C1 segment of cervical spinal cord (tissue), 14 donors: Measurements from ENCODE around the gene CAND1.

Experiments
- DNase-seq, 14 donors: peaks; one replicate each; lab custom pipeline; 2025; lab: John Stamatoyannopoulos, UW

The CAND1 gene

DNA sequence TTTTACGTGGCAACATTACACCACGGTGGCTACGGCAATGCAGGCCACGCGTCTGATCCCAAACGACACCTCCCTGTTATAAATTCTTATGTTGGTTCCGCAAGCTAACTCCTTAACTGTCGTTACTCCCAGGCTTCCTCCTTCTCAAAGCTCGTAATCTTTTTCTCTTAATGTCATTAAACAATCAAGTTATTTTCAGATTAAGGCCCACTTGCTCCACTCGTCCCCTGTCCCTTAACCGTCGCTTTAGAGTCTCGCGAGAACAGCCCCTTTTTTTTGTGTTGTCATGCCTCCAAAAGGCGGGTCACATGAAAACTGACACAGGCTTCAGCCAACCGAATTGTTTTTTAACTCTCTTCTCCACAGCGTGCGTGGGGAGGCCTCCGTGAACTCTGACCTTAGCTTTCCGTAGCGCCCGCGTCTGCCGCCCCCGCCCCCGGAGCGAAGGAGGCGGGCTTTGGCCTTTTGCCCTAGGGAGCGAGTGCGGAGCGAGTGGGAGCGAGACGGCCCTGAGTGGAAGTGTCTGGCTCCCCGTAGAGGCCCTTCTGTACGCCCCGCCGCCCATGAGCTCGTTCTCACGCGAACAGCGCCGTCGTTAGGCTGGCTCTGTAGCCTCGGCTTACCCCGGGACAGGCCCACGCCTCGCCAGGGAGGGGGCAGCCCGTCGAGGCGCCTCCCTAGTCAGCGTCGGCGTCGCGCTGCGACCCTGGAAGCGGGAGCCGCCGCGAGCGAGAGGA, at the start of gene CAND1:
TSS of gene CAND1 (plus strand) at position 463 of the 737 bp plus-strand sequence. CDS start 360 bp downstream, outside the sequence.
- DNase-seq = peak; percentile 90 to 99 (median 98)

DNA sequence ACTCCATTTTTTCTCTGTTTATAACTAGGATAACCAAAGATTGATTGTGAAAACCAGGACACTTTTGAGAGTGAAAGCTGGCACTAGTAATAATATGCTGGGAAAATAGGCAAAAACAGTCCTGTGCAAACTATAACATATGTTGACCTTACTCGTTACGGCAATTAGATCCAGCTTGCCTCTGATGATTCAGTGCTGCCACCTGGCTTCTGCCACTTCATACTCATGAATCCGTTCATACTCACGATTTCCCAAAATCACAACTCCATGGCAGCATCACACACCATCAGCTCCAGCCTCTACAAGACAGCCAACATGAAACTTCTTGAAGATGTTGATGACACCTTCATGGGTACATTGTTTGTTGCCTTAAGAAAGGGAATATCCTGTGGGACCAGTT, 49.1 kb upstream of the CAND1 start:
- no peak for DNase-seq

DNA sequence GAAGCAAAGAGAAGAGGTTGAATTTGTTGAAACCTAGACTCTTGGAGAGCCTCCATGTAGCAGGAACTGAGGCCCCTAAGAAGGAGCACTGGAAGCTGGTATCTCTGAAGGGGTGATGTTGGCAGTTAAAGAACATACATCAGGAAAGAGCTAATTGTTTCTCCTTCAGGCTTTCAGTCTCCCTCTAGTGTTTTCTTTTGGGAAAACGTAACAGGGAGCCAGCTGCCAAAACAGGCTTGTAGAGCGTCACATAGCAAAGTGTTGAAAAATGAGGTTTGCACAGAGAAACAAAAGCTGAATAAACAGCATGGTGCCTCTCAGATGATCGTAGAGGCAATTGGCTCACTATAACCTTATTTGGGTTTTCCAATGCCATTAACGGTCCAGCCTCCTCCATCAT, 46.9 kb upstream of the CAND1 start:
- no peak for DNase-seq

DNA sequence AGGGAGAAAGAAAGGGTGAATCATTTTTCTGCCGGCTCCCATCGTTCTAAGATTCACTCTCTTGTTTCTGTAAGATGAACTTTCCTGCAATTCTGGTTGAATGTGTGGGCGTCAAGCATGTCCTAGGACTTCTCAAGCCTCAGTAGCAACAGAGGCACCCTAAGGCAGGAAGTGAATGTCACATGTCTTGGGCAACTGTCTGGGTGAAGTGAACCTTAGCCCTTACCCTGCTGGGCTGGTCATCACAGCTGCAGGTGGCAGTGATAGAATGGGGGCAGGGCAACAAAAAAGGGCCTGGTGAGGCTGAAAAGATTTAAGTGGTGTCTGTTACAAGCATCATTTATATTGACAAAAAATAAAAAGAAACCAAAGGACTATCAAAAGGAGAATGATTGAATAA, 45.9 kb upstream of the CAND1 start:
- DNase-seq = no peak

DNA sequence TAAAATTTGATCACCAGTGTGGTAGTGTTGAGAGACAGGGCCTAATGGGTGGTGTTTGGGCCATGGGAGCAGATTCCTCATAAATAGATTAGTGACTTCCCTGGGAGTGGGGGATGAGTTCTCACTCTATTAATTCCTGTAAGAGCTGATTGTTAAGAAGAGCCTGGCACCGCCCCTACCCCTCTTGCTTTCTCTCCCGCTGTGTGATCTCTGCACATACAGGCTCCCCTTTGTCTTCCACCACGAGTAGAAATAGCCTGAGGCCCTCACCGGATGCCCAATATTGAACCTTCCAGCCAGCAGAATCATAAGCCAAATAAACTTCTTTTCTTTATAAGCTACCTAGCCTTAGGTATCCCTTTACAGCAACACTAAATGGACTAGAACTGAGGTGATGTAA, 31.9 kb upstream of the CAND1 start:
- no peak for DNase-seq

DNA sequence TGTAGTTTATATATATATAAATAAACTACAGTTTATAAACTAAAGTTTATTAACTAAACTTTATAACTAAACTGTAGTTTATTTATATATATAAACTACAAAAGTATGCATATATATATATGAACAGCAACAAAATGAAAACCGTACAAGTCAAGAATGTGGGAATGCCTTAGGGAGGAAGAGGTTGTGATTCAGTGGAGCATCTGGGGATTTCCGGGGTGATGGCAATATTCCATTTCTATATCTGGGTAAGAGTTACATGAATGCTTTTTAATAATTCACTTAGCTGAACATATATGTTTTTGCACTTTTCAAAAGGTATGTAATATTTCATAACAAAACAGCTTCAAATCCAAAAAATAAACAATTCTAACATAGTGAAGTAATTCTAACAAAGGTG, 30.1 kb upstream of the CAND1 start:
- DNase-seq = no peak

DNA sequence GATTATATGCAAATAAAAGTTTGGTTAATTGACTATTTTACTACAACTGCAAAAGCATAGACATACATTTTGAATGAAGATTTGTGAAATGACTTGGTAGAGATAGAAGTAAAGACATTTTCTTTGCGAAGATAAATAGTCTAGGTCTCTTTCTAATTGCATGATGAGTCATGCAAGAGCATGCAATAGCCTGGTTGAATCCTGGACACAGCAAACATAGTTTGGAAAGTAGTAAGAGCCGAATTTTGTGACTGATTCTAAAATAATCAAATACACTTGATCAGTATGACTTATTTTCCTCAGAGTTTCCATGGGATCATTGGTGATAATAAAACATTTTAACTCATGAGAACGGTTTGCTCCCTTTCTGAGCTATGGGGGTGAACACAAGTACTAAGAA, 27.7 kb upstream of the CAND1 start:
- no peak for DNase-seq

DNA sequence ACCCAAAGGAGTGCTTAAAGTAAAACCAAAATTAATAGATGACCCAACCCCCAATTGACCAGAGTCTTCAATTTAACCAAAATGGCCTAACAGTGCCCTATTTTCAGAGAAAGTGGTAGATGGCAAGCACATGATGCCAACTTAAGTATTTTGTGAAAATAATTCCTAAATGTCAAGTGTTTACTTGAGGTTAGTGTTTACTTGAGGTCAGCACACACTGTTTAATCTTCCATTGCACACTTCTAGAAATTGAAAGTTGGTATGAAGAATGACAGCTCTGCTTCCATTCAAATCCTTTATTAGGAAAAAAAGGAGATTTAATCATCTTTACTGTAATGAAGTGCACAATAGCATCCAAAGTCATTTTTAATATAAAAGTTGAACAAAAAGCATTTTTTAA, 25.9 kb upstream of the CAND1 start:
- no peak for DNase-seq

DNA sequence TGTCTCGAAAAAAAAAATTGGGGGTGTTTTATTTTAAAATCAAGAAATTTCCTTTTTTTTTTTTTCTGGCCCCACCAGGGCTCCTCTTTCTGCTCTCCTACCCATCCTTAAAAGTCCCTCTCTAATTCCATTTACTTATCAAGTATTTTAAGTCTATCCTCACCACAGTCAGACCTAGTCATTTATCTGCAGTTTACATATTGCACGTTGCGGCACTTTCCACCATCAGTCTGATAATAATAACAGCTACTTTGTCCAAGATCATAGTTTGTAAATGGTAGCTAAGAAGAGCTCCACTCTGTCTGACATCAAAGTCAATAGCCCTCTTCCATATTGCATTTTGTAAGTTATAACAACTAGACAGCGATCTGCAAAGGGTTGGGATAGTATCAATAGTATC, 23.6 kb upstream of the CAND1 start:
- DNase-seq = no peak

DNA sequence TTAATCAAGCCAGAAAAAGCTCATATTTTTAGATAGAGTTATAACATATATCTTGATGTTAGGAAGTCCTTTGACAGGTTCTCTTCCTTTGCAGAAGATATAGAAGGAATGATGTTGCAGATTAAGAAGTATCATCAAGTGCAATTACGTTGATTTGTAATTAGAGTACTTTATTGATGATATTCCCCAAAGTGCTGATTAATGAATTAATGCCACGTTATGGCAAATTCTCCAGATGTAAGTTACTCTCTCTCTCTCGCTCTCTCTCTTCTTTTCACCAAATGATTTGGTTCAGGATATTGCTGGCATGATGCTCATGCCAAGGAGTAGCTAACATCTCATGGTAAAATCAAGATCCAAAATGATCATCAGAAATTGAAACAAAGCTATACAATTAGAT, 18.1 kb upstream of the CAND1 start:
- no peak for DNase-seq

DNA sequence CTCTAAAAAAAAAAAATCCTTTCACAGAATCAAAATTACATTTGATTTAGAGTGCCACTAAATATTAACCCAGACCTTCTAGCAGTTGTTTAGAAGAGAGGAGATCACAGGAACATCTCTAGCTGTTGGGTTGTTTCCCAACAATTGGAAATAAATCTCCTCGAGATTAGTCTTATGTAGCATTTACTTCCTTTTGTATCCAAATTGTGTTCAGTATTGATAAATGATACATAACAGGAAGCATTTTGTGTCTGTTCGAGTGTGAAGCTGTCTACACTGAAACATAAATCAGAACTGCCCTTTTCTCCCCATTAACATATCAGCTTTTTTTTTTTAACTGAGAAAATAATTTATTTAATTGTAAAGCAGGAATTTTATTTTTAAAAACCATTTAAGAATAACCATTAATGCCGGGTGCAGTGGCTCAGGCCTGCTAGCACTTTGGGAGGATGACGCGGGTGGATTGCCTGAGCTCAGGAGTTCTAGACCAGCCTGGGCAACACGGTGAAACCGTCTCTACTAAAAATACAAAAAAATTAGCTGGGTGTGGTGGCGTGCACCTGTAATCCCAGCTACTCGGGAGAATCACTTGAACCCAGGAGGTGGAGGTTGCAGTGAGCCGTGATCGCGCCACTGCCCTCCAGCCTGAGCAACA, 14.7 kb upstream of the CAND1 start:
- DNase-seq = no peak

DNA sequence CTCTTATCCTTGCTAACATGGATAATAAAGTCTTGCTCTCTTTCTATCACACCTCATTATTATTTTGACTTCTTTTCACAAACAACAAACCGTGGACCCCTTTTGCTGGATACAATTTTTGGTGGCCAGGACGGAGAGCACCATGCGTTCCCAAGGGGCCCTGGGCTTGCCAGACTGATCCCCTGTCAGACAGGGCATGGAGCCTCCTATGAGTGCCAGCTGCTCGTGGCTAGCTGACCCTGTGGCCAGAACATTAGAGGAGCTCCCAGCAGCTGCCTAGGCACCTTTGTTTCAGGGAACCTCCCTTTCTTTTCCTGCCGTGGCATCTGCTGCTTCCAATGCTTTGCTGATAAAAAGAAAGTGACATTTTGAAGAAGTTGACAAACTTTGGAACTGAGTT, 12.5 kb upstream of the CAND1 start:
- no peak for DNase-seq

DNA sequence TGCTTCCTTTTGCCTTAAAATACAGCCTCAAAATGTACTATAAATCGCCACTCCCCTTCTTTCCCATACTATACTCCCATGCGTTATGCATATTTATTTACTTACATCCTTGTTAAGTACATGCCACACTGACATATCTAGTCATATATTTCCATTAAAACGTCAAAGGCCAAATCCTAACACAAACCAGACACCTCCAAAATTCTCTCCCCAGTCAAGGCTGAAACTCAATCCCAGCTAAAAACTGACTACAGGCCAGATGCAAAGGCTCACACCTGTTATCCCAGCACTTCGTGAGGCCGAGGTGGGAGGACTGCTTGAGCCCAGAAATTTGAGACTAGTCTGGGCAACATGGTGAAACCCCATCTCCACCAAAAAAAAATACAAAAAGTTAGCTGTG, 5.7 kb upstream of the CAND1 start:
- DNase-seq = no peak

DNA sequence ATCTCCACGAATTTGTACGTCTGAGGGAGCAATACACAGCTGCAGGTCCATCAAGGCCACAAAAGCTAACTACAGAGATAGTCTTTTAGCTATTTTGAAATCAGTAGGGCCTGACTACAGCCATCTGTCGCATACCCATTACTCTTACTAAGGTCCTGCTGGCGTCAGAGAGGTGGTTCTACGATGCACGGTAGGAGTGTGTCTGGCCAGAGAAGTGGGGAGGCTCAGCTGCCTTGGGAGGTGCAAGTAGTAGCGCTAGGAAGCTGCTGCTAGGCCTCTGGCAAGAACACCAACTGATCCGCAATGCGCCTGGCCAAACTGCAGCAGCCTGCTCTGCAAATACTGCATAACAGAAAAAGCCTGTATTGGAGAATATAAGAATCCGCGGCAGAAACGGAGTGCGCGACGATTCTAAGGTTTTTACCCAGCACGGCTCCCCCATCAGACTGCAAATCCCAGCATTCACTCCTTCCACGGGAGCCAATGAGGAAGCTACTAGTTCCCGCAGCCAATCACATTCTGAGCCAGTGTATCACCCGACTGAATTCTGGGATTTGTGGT, 743 bp upstream of the CAND1 start:
- peak; percentile 69 to 99 (median 94) for DNase-seq

DNA sequence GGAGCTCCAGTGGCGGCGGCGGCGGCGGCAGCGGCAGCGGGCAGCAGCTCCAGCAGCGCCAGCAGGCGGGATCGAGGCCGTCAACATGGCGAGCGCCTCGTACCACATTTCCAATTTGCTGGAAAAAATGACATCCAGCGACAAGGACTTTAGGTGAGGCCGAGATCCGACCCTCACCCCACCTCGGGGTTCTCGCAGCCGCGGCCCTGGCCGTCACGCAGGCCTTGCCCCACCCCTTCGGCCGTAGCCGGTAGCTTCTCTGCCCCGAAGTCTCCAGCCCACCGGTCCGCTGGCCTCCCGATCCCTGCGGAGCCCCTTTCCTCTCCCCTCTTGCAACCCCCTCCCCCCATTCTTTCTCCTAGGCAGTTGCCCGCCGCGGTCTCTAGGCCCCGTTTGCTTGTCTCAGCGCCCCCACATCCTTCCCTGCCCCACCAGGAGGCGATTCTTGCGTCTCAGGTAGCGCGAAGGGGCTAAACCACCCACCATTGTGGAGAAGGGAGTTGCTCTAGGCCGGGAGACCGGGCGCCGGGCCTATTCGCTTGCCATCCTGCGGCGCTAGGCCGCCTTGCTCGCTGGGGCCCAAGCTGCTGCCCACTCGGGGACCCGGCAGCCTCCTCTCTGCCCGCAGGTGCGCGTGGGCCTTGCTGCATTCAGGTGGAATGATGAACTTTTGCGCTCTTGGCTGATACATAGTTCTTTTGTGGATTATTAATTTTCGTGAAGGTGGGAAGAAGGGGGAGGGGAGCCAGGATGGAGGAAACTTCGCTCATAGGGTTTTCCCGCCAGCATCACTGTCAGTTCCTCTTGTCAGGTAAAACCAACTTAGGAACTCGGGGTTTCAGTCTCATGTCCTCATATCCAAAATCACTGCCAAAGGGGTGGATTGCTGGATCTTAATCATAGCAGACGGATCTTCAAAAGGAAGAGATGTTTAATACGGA, 745 bp downstream of the CAND1 start:
- peak in 12 of 14 donors; percentile 45 to 78 (median 65) for DNase-seq

DNA sequence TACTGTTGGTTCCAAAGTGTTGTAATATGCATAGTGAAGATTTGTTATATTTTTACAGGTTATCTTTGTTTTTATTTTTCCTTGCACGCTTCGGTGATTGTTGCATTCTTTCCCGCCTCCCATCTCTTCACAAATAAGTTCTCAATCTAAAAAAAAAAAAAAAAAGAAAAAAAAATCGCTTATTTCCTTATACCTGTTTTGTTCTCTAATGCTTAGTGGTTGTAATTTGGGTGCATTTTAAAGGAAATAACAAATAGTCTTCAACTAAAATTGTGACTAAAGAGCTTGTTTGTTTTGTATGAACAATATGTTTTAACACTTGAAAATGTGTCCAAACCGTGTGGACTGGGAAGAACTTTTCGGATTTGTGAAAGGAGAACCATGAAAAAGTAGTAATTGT, 1.5 kb downstream of the CAND1 start:
- DNase-seq = no peak

DNA sequence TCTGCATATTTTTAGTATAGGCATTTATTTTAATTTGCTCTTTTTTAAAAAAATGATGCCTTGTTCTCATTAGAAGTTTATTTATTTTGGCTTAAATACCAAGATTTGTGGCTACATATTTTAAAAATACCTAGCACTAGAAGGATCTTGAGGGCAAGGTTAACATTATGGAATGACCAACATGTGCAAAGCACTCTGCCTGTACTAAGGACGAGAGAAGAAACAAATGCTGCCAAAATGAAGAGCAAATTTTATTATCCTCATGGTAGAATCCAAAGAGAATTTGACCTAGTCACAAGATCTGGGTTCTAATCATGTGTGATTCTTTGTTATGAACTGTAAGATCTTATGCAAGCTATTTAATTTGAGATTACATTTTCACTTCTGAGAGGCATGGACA, 2.8 kb downstream of the CAND1 start:
- no peak for DNase-seq

DNA sequence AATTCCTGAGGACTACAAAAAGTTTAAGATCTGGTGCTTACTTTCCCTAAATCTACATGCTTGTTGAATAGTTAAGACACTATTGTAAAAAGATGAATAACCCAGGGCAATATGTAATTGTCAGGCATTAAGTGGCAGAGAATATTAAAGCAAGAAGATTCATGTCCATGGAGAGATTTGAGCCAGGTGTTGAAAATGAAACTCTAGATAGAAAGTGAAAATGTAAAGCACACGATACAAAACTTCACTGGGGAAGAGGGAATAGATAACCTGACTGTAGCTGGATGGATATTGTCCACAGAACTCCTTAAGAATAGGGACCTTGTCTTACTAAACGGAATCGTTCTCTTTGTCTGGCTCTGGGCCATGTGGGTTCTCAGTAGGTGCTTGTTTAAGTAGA, 5.0 kb downstream of the CAND1 start:
- DNase-seq = no peak

DNA sequence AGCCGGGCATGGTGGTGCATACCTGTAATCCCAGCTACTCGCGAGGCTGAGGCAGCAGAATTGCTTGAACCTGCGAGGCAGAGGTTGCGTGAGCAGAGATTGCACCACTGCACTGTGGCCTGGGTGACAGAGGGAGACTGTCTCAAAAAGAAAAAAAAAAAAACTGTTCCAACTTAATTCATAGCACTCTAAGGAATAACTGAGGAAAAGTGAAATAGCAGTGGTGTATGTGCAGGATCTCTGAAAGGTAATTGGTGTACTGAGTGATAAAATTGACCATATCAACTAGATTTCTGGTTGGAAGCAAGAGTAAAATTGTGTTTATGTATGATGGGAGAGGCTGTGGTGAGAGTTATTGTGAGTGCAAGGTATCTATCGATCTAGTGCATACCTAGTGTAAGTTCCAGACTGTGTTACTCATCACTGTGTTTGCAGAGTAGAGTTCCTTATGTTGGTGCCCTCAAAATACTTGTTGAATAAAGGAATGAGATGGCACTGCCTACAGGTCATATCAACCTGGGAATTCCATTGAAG, 6.3 kb downstream of the CAND1 start:
- no peak for DNase-seq

DNA sequence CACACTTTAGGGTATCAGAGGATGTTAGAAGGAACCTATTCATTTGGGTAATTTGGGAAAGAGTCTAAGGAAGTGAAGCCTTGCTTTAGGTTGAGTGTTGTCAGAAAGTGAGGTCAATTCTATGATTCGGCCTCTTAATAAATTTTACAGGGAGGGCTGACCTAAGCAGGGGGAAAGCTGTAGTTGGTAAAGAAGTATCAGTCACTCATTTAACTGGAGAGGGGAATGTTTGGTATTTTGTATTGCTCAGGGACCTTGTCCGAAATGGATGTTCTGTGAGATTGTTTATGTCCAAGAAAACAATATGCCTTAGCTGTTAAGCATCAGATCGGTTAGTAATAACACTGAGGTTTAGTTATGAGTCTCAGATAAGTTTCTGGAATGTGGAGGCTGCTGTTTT, 7.3 kb downstream of the CAND1 start:
- no peak for DNase-seq

DNA sequence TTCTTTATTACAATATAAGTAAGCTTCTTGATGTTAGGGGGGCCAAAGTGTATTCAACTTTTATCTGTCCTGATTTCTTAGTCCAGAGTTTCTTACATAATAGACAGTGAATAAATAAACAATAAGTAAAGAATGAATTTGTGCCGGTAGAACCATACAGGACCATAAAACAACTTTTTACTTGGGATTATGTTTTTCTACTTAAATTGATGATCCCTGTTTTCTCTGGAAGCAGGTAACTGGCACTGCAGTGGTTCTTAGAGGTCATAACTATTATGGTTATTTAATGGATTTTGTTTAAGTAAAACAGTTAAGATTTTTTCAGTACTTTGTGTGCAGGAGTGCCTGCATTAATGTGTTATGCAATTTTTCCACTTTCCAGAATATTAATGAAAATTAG, 10.5 kb downstream of the CAND1 start:
- no peak for DNase-seq

DNA sequence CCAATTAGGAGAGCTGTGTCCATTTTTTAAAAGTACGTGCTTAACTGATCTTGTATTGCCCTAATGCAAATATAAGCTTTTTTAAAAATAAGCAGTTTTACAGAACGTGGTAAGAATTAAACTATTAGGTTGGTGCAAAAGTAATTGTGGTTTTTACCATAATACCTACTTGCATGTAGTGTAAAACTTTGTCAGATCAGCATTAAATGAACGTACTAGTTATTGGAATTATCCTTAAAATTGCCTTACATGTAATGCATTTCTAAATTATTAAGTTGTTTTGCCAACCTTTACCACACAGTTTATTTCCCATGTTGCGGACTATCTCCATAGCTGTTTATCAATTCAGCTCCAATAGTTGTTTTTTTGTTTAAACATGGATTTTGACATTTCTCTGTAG, 10.9 kb downstream of the CAND1 start:
- DNase-seq = no peak
